GM06990 (cell line): Measurements from ENCODE around the gene VWC2.

Experiments
- DNase-seq: peaks from one replicate; pipeline ENCODE4 v3.0.0-alpha.2; 2011; ENCODE audit not compliant: insufficient read length; ENCODE audit errors: extremely low read depth
- H3K27me3 ChIP-seq: replicated peaks from 2 replicates; pipeline ENCODE4 v1.6.0; 2011; ENCODE audit warnings: low read length; ENCODE audit not compliant: control insufficient read depth, insufficient read depth
- H3K36me3 ChIP-seq: 2 replicates; pipeline ENCODE4 v1.5.1; 2011; ENCODE audit warnings: low read length; ENCODE audit not compliant: control insufficient read depth, insufficient read depth
- H3K4me3 ChIP-seq: replicated peaks from 2 replicates; pipeline ENCODE4 v1.5.1; 2011; ENCODE audit warnings: low read depth, mild to moderate bottlenecking, control low read depth, low read length
- TF ChIP-seq, protein P1 (sequence below): IDR thresholded peaks from 2 replicates; pipeline ENCODE4 v1.5.1; 2011; ENCODE audit warnings: low read length, control low read depth, mild to moderate bottlenecking, inconsistent platforms; ENCODE audit not compliant: insufficient read depth, poor library complexity, severe bottlenecking

Gene VWC2

DNA sequence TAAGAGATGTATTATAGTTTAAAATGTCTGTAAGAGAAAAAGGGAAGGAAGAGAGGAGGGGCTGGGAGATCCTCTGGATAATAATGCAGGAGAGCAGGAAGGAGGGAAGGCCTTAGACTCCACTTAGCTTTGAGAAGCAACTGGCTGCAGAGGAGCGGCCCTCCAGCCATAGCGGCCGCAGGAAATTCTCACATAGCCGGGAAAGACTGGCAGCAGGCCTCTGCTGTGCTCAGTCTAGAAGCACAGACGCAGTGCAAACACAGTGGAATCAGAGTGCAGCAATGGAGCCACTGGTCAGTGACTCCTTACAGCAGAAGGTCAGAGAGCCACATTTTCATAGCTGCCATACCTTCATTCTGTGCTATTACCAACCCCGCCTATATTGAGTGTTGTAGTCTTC lies 153.3 kb downstream of the VWC2 start:
- Histone ChIP-seq H3K36me3 (no peaks in the 10 kb centered on the region), H3K27me3 (no peaks in the 10 kb centered on the region; the same call in 1 of the 2 replicates), H3K4me3 (no peak overlapping the region)
- DNase-seq, result no peak
- TF ChIP-seq, protein P1, sequence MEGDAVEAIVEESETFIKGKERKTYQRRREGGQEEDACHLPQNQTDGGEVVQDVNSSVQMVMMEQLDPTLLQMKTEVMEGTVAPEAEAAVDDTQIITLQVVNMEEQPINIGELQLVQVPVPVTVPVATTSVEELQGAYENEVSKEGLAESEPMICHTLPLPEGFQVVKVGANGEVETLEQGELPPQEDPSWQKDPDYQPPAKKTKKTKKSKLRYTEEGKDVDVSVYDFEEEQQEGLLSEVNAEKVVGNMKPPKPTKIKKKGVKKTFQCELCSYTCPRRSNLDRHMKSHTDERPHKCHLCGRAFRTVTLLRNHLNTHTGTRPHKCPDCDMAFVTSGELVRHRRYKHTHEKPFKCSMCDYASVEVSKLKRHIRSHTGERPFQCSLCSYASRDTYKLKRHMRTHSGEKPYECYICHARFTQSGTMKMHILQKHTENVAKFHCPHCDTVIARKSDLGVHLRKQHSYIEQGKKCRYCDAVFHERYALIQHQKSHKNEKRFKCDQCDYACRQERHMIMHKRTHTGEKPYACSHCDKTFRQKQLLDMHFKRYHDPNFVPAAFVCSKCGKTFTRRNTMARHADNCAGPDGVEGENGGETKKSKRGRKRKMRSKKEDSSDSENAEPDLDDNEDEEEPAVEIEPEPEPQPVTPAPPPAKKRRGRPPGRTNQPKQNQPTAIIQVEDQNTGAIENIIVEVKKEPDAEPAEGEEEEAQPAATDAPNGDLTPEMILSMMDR, result no peak

DNA sequence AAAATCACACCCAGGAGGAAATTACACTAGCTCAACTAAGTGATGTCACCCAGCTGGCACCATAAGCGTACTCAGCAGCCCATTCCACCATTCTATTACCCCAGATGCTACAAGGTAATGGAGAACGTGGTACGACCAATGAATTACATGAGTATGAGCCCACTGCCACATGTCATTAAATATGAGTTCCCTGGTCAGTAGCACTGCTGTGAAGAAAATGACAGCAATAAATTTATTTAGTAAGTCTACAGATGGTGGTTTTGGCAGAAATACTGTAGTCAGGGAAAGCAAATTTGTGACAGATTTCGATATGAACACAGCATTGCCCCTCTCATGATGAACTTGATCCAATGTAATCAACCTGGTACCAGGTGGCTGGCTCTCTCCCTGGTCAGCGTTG lies 154.2 kb downstream of the VWC2 start:
- no peak for DNase-seq
- TF ChIP-seq, protein P1, result no peak
- H3K36me3 ChIP-seq, result no peaks in the 10 kb centered on the region
- no peaks in the 10 kb centered on the region; the same call in 1 of the 2 replicates for H3K27me3 ChIP-seq
- H3K4me3 ChIP-seq, result no peak overlapping the region

DNA sequence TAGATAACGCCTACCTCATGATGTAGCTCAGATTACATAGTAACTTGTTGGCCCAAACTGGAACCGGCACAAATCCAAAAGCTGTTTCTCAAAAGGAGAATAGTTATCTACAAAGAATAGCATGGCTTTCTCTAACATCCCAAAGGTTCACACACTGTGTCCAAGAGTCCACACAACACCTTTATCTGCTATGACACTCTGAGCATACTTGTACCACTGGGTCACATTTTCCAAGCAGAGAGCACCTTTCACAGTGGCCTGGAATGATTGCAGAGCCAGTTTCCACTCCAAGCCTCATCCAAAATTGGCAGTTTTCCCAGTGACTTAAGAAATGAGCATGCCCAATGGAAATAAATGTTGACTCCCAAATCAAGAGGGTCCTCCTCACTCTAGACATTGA lies 155.3 kb downstream of the VWC2 start:
- Histone ChIP-seq H3K27me3 (no peaks in the 10 kb centered on the region; the same call in 1 of the 2 replicates), H3K36me3 (no peaks in the 10 kb centered on the region), H3K4me3 (no peak overlapping the region)
- TF ChIP-seq, protein P1, result no peak
- no peak for DNase-seq

DNA sequence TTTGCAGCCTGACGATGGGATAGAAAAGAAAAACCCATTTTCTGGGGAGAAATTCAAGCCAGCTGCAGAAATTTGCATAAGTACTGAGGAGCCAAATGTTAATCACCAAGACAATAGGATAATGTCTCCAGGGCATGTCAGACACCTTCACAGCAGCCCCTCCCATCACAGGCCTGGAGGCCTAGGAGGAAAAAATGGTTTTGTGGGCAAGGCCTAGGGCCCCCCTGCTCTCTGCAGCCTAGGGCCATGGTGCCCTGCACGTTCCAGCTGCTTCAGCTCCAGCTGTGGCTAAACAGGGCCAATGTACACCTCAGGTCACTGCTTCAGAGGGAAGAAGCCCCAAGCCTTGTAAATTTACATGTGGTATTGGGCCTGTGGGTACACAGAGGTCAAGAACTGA lies 158.2 kb downstream of the VWC2 start:
- TF ChIP-seq, protein P1, result no peak
- H3K36me3 ChIP-seq, result no peaks in the 10 kb centered on the region
- no peak for DNase-seq
- H3K27me3 ChIP-seq, result no peaks in the 10 kb centered on the region
- no peak overlapping the region for H3K4me3 ChIP-seq

DNA sequence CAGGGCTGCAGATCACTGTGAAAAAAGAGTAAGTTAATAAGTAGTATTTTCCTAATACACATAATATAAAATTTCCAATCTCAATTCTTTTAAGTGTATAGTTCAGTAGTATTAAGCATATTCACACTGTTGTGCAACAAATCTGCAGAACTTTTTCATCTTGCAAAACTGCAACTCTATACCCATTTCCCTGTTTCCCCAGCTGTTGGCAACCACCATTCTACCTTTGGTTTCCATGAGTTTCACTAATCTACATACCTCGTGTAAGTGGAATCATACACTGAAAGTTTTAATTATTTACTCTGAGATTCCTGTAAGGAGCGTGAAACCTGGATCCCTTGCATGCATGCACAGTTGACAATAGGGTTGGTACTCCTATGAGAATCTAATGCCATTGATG lies 164.2 kb downstream of the VWC2 start:
- no peaks in the 10 kb centered on the region for H3K27me3 ChIP-seq
- H3K36me3 ChIP-seq, result no peaks in the 10 kb centered on the region
- TF ChIP-seq, protein P1, result no peak
- no peak overlapping the region for H3K4me3 ChIP-seq
- no peak for DNase-seq
